Measurements from ENCODE around the gene KIF20A.
"Not testable (repeated sequence)": the region's sequence is repeated elsewhere in the genome, so short reads cannot be mapped to it uniquely, and the experiment has no call there.

The KIF20A gene

GRCh38 chr5:138182808-138183207, 3.9 kb downstream of the KIF20A start:
- in situ Hi-C loops (cut with HindIII; ENCODE audit: low sequenced_read_pairs) = no loop called here

GRCh38 chr5:138186002-138186447, 7.1 kb downstream of the KIF20A start:
- in situ Hi-C loops (cut with HindIII; ENCODE audit: low sequenced_read_pairs) = no loop called here

GRCh38 chr5:138188626-138189025, 9.7 kb downstream of the KIF20A start:
- in situ Hi-C loops (cut with HindIII; ENCODE audit: low sequenced_read_pairs) = no loop called here

GRCh38 chr5:138192826-138193225, 13.9 kb downstream of the KIF20A start:
- in situ Hi-C loops (cut with HindIII; ENCODE audit: low sequenced_read_pairs) = no loop called here

GRCh38 chr5:138193859-138194258, 14.9 kb downstream of the KIF20A start:
- in situ Hi-C loops (cut with HindIII; ENCODE audit: low sequenced_read_pairs) = not testable (repeated sequence)

- in situ Hi-C loops (cut with HindIII; ENCODE audit: low sequenced_read_pairs) = no loop called here
Observed at GRCh38 chr5:138210985-138211384, 32.1 kb downstream of the KIF20A start.

GRCh38 chr5:138212828-138213160, 33.9 kb downstream of the KIF20A start:
- in situ Hi-C loops (cut with HindIII; ENCODE audit: low sequenced_read_pairs) = no loop called here

GRCh38 chr5:138213161-138214029, 34.5 kb downstream of the KIF20A start, which contains the start of gene CDC23:
CDC23 (minus strand) TSS chr5:138213323; CDS start chr5:138213312, 11 bp downstream.
- in situ Hi-C loops (cut with HindIII; ENCODE audit: low sequenced_read_pairs) = no loop called here

GRCh38 chr5:138216799-138217198, 37.9 kb downstream of the KIF20A start:
- in situ Hi-C loops (cut with HindIII; ENCODE audit: low sequenced_read_pairs) = no loop called here

GRCh38 chr5:138223532-138223931, 44.6 kb downstream of the KIF20A start:
- in situ Hi-C loops (cut with HindIII; ENCODE audit: low sequenced_read_pairs) = no loop called here

- in situ Hi-C loops (cut with HindIII; ENCODE audit: low sequenced_read_pairs) = no loop called here
Observed at GRCh38 chr5:138224712-138225111, 45.8 kb downstream of the KIF20A start.

GRCh38 chr5:138226910-138227309, 48.0 kb downstream of the KIF20A start:
- in situ Hi-C loops (cut with HindIII; ENCODE audit: low sequenced_read_pairs) = no loop called here

- in situ Hi-C loops (cut with HindIII; ENCODE audit: low sequenced_read_pairs) = no loop called here
Observed at GRCh38 chr5:138229387-138229786, 50.5 kb downstream of the KIF20A start.

GRCh38 chr5:138230261-138230660, 51.3 kb downstream of the KIF20A start:
- in situ Hi-C loops (cut with HindIII; ENCODE audit: low sequenced_read_pairs) = no loop called here

- in situ Hi-C loops (cut with HindIII; ENCODE audit: low sequenced_read_pairs) = no loop called here
Observed at GRCh38 chr5:138230981-138231589, 52.2 kb downstream of the KIF20A start.

- in situ Hi-C loops (cut with HindIII; ENCODE audit: low sequenced_read_pairs) = no loop called here
Observed at GRCh38 chr5:138233280-138233679, 54.4 kb downstream of the KIF20A start.

- in situ Hi-C loops (cut with HindIII; ENCODE audit: low sequenced_read_pairs) = no loop called here
Observed at GRCh38 chr5:138234651-138235050, 55.7 kb downstream of the KIF20A start.

Measured in endothelial cell of hepatic sinusoid (primary cell).